CD4-positive, alpha-beta T cell treated with Interleukin-6 for 4 hours (primary cell): ENCODE measurements around the gene DSN1.

Source experiments
- DNase-seq: peaks from one replicate; pipeline ENCODE4 v3.0.0-alpha.2; 2020; ENCODE audit warnings: mixed read lengths

Gene DSN1

DNA sequence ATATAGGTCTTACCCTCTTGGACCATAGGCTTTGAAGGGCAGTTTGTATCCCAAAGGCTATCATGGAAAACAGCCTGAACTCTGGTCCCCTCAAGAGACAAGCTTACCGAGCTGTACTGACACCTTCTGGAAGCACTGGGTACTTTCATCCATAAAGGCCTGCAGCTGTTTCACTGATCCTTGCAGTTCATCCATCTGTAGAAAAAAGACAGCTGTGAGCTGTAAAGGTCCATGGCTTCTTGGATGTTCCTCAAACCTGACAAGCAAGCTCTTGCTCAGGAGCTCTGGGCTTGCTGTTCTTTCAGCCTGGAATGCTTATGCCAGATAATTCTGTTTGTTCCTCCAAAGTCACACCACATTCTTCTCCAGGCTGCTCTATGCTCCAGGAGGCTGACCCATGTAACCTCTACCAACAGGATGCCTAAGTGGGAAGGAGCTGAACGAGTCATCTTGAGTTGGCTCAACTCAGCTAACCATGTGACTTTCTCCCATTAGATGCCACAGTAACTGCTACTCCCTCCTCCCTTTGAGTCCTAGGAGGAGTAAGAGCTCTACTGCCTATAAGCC lies 18.8 kb downstream of the DSN1 start:
- peak; percentile 57 for DNase-seq

DNA sequence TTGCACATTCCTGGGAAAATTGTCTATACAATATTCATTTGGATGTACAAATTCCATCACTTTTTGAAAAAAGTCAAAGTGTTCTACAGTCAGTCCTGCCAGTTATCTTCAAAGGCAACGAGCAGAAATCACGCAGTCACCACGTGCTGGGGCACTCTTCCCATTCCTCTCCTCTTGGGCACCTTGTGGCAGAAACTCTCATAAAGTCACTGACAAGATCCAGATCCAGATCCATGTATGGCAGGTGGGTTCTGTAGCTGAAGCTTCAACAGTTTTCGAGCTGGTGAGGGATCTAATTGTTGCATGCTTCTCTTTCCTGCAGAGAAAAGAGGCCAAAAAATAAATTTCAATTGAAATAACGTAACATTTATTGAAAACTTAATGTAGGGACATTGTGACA lies 21.0 kb downstream of the DSN1 start:
- DNase-seq = no peak

DNA sequence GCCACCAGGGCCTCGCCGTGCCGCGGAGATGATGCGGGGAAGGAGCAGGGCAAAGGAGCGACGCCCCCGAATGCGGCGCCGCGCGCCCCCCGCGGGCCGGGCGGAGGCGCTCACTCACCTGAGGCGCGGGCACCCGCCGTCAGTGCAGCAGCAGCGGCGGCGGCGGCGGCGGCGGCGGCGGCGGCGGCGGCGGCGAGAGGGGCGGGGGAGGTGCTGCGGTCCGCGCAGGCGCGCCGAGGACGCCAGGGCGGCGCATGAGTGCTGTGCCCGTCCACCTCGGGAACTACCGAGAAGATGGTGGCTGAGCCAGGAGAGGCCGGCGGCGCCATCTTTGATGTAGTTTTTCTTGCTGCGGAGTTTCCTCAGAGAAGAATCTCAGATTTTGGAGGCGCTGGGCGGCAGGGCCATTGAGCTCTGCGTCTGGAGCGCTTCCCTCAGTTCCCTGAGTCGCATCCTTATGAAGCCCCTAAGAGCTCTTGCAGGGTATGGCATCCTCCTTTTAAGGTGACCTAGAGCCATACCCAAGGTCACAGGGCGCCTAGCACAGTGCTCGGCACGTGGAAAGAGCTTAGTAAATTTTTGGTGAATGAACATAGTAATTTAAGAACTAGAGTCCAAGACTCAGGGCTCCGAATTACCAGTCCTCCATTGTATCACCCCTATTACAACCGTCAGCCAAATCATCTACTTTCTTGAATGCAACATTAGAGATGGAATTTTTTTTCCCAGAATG lies 27.5 kb downstream of the DSN1 start, which contains the start of gene NDRG3:
NDRG3 (minus strand) TSS at position 164 of the 733 bp plus-strand sequence. CDS start 24,355 bp downstream, outside the sequence.
- peak; percentile 94 for DNase-seq

DNA sequence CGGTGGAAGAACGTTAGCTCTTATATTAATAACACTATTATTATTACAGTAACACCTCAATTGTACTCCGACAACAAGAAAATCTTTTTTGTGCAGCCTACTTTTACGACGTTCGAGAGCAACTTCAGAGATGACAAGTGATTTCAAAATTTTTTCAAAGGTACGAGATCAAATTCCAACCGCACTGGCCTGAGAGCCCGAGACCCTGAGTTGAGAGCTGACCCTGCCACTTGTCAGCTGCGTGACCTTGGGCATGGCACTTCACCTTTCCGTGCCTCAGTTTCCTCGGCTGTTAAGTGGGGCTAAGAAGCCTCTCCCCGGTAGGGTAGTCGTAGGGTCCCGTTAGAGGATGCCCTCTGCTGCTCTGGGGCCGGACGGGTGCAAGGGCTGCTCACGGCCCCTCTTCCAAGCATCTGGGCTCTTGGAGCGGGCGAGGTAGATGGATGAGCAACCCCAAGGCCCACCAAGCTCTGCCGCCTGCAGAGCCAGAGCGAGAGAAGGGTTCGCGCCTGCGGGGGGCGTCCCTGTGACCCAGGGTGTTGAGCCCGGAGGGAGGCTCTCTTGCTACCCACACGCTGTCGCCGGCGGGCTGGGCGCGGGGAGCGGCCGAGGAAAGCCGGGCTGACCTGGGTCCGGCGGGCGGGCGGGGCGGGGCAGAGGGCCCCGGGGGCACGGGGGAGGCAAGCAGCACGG lies 28.2 kb downstream of the DSN1 start:
- no peak for DNase-seq

DNA sequence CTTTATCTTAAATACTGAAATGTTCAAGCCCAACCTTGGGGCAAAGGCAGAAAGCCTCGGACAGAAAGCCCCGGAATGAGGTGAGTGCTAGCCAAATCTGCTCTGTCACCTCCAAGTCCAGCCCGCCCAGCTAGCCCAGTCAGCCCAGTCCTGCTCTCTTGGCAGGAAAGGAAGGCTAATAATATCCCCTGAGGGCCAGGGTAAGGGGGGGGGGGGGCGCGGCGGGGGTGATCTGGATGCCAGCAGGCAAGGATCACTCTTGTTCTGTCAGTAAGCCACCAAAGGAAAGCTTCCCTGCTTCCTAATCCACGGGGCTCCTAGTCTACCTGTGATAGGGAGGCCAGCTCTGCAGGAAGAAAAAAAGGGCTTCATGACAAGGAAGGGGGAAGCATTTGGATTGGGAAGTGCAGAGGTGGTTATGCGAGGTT lies 28.8 kb downstream of the DSN1 start:
- no peak for DNase-seq

DNA sequence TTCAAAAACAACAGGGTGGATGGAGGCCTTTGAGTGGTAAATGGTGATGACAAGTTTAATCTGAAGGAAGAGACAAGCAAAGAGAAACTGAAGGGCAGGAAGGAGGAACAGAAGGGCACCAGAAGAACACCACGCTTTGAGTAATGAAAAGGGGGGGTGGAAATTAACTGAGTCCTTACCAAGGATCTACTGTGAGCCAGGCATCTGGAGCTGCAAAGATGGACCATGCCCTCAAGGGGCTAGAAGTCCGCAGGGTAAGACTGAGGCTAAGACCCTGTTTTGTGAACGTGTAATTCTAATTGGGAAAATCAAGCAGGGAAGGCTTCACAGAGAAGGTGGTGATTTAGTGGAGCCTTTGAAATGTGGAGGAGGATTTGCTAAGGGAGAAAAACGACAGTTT lies 29.3 kb downstream of the DSN1 start:
- no peak for DNase-seq

DNA sequence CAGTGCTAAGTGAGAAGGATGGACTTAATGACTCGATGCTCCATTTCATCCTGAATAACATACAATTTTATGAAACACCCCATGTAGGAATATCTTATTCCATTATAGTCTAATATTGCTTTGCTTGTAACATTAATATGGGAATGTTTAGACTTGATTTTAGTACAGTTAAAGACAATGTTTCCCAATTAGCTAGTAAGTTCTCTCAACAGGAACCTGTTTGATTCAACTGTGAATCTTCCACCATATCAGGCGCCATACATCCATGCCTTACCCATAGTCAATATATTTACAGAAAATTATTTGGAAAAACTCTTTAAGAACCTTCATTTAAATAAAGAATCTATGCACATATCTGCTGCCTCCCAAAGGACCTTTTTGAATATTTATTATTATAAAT lies 31.0 kb downstream of the DSN1 start:
- DNase-seq = no peak

DNA sequence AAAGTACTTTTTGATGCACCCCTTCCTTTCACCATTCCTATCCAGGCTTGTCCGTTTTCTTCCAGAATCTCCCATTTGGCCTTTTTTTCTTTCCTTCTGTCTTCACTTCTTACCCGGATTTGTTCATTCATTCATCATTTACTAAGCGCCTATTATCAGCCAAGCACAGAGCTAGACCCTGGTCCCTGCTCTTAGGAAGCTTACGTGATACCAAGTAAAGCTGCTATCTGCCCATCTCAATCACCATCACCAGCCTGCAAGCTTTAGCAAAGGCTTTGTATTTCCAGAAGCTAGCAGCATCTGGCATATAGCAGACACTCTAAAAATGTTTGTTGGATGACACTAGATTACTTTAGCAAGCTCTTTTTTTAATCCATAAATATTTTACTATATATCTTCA lies 32.5 kb downstream of the DSN1 start:
- no peak for DNase-seq

DNA sequence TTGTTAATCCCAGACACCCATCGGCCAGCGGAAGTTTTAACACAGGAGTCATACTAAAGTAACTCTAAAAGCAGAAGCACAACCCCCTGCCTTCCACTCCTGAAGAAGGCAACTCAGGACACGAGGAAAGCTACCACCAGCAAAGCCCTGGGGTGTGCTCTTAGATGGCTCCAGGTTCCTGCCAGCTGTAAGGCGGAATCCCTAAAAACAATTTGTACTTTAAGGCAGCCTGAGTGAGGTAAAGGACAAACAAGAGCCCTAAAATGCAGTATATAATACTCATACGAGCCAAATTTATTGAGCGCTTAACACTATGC lies 36.4 kb downstream of the DSN1 start:
- DNase-seq = no peak

DNA sequence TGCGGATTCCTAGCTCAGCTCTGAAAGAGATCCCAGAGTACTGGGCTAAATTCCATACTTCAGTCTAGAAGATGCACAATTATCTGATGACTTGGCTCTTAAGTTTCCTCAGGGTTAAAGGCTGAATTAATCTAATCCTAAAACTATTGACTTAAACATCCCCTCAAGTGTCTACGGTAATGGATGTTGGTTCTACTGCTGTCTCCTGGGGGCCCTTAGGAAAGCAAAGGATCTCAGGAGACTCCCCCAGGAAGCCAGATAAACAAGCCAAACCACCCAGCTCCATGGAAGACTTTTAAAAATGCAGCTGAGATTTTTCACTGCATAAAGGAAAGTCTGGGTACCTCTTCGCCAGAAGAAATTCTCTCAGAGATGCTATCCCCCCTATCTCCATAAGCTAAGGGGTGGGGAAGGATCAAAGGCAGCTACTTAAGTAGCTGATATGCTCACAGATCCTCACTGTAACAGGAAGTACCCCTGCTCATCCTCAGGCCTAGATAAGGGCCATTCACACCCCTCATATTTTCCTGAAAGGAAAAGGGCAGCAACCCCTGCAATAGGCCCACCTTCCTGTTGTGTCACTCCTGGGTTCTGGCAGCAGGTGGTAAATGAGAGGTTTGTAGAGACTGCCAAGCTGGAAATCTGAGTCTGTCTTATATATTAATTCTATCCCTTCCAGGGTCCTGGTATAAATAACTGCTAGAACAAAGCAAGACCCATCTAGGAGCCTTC lies 36.9 kb downstream of the DSN1 start:
- DNase-seq = no peak

DNA sequence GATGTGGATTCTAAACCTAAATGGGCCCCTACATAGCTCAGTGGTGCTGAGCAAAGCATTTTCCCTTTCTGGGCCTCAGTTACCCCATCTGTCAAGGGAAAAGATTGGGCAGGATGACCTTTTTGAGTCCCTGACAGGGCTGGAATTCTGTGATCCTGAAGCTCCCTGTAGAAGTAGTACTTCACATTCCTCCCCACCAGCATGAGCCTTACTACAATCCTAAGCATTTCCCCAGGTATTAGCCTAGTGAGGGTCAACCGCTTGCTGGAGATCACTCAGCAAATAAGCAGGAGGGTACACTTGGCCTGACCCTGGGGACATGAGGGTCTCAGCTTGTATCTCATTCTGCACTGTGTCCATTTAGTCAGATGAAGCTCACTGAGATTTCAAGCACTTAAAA lies 41.1 kb downstream of the DSN1 start:
- no peak for DNase-seq

DNA sequence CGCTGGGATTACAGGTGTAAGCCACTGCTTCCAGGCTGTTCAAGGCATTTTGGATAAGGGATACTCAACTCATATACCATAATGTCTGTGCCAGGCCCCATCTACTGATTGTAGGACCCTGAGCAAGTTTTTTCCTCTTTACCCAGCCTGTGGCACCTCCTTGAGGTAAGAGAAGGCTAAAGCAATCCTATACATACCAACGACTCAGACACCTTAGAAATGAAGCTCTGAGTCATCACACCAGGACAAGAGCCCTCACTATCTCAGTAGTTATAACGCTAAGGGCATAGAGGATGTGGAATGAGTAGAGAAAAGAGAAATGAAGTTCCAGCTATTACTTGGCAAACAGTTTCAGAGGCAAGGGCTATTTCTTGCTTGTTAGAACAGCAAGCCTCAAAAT lies 44.6 kb downstream of the DSN1 start:
- no peak for DNase-seq

DNA sequence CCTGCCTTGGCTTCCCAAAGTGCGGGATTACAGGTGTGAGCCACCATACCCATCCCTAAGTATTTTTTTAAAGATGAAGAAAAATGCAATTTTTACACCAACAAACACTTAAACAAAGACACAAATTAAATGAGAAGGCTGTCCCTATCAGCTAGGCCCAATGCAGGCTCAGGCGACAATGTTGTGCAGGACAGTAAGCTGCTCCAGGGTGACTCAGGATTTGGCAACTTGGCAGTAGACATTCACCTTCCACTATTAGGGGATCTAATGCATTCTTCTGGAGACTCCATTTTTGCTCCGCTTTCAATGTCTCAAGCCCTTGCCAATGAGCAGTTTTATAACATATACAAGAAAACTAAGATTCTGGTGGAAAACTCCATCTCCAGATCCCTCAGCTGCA lies 47.4 kb downstream of the DSN1 start:
- no peak for DNase-seq

DNA sequence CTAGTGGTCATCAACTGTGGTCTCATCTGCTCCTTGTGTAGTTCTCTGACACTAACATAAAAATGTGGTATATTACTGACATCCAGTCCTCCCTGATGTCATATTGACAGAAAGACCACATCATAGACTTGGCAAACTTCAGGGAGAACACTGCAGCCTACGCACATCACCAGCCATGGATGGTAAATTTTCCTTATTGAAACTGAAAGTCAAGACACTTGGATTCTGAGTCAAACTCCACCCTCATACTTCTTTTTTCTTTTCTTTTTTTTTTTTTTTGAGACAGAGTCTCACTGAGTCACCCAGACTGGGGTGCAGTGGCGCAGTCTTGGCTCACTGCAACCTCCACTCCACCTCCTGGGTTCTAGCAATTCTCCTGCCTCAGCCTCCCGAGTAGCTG lies 53.1 kb downstream of the DSN1 start:
- no peak for DNase-seq

DNA sequence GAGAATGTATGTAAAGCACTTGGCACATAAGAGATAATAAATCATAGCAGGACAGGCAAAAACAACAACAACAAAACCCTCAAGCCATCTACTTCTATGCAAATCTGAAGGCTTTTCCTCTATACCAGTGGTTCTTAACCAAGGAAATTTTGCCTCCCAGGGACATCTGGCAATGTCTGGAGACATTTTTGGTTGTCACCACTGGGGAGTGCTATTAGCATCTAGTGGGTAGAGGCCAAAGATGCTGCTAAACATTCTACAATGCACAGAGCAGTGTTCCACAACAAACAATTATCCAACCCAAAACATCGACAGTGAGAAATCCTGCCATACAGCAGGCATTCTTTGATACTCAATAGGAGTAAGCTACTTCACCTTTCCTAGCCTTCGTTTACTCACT lies 55.9 kb downstream of the DSN1 start:
- DNase-seq = peak; percentile 27

DNA sequence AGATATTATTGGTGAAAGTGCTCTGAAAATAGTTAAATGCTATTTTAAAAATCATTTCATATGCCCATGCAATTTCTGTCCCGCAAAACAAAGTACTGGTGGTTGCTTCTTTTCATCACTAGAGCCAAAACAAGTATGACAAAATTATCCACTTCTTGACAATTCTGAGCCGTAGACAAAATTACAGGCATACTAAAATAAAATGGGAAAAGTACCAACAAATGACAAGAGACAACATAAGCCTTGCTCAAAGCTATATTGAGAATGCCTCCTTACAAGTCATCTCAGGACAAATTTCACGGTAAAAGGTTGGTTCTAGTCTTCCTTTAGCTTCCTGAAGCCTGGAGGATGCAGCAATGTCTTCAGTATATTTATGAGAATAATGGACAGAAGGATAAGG lies 56.5 kb downstream of the DSN1 start:
- DNase-seq = no peak

DNA sequence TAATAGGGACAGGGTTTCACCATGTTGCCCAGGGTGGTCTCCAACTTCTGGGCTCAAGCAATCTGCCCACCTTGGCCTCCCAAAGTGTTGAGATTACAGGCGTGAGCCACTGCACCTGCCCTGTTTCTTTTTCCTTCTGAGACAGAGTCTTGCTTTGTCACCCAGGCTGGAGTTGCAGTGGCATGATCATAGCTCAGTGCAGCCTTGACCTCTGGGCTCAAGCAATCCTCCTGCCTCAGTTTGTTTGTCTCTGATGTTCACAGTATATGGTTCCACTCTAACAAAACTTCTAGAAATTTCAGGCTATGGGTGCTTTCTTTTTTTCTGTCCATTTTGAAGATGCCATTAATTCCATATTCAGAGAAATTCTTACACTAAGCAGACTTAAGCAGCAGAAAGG lies 60.8 kb downstream of the DSN1 start:
- DNase-seq = no peak

DNA sequence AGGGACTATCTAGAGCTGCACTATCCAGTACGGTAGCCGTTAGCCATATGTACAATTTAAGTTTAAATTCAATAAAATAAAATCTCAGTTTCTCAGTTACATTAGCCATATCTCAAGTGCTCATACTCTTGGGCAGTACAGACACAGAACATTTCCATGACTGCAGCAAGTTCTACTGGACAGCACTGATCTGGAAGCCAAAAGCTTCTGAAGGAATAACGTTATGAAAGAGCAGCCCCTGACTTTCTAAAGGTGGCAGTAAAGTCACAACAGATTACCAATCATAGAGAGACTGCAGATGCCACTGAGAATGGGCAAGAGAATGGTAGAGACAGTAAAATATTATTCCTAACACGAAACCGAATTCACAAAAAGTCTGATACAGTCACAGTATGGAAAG lies 64.4 kb downstream of the DSN1 start:
- DNase-seq = no peak

DNA sequence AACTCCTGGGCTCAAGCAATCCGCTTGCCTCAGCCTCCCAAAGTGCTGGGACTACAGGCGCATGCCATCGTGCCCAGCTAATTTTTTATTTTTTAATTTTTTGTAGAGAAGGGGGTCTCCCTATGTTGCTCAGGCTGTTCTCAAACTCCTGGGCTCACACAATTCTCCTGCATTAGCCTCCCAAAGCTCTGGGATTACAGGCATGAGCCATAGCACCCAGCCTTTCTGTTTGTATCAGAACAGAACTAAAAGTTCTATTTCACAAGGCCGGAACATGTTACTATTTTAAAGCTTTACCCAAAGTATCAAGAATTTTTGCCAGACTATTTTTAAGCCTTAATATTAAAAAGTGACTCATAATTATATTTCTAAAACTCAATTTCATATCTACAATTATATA lies 70.0 kb downstream of the DSN1 start:
- no peak for DNase-seq
